KMS-11 (cell line): ENCODE data around the gene MSH3.

Source experiments
- H2AFZ ChIP-seq: fragments of 200-600 bp; sonication (generic); 2 replicates; pipeline ENCODE4 v1.6.1; 2016; ENCODE audit warnings: antibody characterized with exemption, mixed run types, low read depth
- H3K27ac ChIP-seq: fragments of 200-600 bp; sonication (generic); 2 replicates; pipeline ENCODE4 v1.6.1; 2016; ENCODE audit warnings: mild to moderate bottlenecking, mixed run types
- H3K27me3 ChIP-seq: fragments of 200-600 bp; sonication (generic); 2 replicates; pipeline ENCODE4 v1.6.1; 2017; ENCODE audit warnings: mild to moderate bottlenecking, low read depth, mixed run types, moderate library complexity; ENCODE audit not compliant: insufficient read depth
- H3K36me3 ChIP-seq: fragments of 200-600 bp; sonication (generic); 2 replicates; pipeline ENCODE4 v1.6.1; 2017; ENCODE audit warnings: mild to moderate bottlenecking, mixed run types; ENCODE audit not compliant: insufficient read depth
- H3K4me1 ChIP-seq: fragments of 200-600 bp; sonication (generic); 2 replicates; pipeline ENCODE4 v1.6.1; 2016; ENCODE audit warnings: mild to moderate bottlenecking, low read depth, mixed run types; ENCODE audit not compliant: poor library complexity, severe bottlenecking
- H3K4me2 ChIP-seq: fragments of 200-600 bp; sonication (generic); 2 replicates; pipeline ENCODE4 v1.7.0; 2016; ENCODE audit warnings: mild to moderate bottlenecking, mixed run types
- H3K4me3 ChIP-seq: fragments of 200-600 bp; sonication (generic); IDR thresholded peaks from 2 replicates; pipeline ENCODE4 v1.6.1; 2017; ENCODE audit warnings: low read depth, low read length, mixed read lengths; ENCODE audit not compliant: insufficient read depth
- H3K79me2 ChIP-seq: fragments of 200-600 bp; sonication (generic); 2 replicates; pipeline ENCODE4 v1.6.1; 2016; ENCODE audit warnings: low read depth, mixed run types; ENCODE audit not compliant: insufficient read depth
- H3K9ac ChIP-seq: fragments of 200-600 bp; sonication (generic); 2 replicates; pipeline ENCODE4 v1.6.1; 2016; ENCODE audit warnings: mild to moderate bottlenecking, mixed run types
- H4K20me1 ChIP-seq: fragments of 200-600 bp; sonication (generic); 2 replicates; pipeline ENCODE4 v1.6.1; 2016; ENCODE audit warnings: mild to moderate bottlenecking, mixed run types; ENCODE audit not compliant: insufficient read depth
- CTCF ChIP-seq: fragments of 200-600 bp; sonication (generic); conservative IDR thresholded peaks from 2 replicates; pipeline ENCODE4 v1.6.1; 2017; ENCODE audit warnings: low read depth, mild to moderate bottlenecking, antibody characterized with exemption, low read length, moderate library complexity, mixed read lengths

MSH3 gene

GRCh38 chr5:80904533-80905187, 250.2 kb downstream of the MSH3 start:
- TF ChIP-seq CTCF: no peak
- Histone ChIP-seq H3K27me3 (no peaks in the 10 kb centered on the region), H3K4me2 (no peak overlapping the region), H3K9ac (no peak overlapping the region), H2AFZ (no peak overlapping the region), H3K36me3 (no peaks in the 10 kb centered on the region), H3K4me3 (no peak overlapping the region), H3K79me2 (no peaks in the 10 kb centered on the region), H3K4me1 (no peaks in the 10 kb centered on the region), H4K20me1 (no peaks in the 10 kb centered on the region), H3K27ac (no peak overlapping the region)

GRCh38 chr5:80905405-80905804, 251.0 kb downstream of the MSH3 start:
- TF ChIP-seq CTCF: no peak
- H3K36me3 ChIP-seq: no peaks in the 10 kb centered on the region
- H3K27me3 ChIP-seq: no peaks in the 10 kb centered on the region
- no peak overlapping the region for H3K27ac ChIP-seq
- no peaks in the 10 kb centered on the region for H3K4me1 ChIP-seq
- H3K4me2 ChIP-seq: no peak overlapping the region
- H3K9ac ChIP-seq: no peak overlapping the region
- no peak overlapping the region for H2AFZ ChIP-seq
- H3K4me3 ChIP-seq: no peak overlapping the region
- H4K20me1 ChIP-seq: no peaks in the 10 kb centered on the region
- H3K79me2 ChIP-seq: no peaks in the 10 kb centered on the region

GRCh38 chr5:80912479-80912878, 258.0 kb downstream of the MSH3 start:
- Histone ChIP-seq H3K79me2 (no peaks in the 10 kb centered on the region), H3K27ac (no peak overlapping the region), H2AFZ (no peak overlapping the region), H3K36me3 (no peaks in the 10 kb centered on the region), H3K4me1 (no peaks in the 10 kb centered on the region), H3K27me3 (no peaks in the 10 kb centered on the region), H3K4me3 (no peak overlapping the region), H4K20me1 (no peaks in the 10 kb centered on the region), H3K9ac (no peak overlapping the region), H3K4me2 (no peak overlapping the region)
- TF ChIP-seq CTCF: no peak

- Histone ChIP-seq H3K27ac (no peak overlapping the region), H3K4me1 (no peaks in the 10 kb centered on the region), H4K20me1 (no peaks in the 10 kb centered on the region), H3K9ac (no peak overlapping the region), H3K79me2 (no peaks in the 10 kb centered on the region), H3K36me3 (no peaks in the 10 kb centered on the region), H3K27me3 (no peaks in the 10 kb centered on the region), H3K4me2 (no peak overlapping the region), H2AFZ (no peak overlapping the region), H3K4me3 (no peak overlapping the region)
- TF ChIP-seq CTCF: no peak
These were observed 261.3 kb downstream of the MSH3 start for GRCh38 chr5:80915716-80916115.
